Measurements from ENCODE around the gene ZFYVE9. TPM values are rescaled to one million over a fixed set of nuclear protein-coding genes. Genes with fewer than 3 reads are reported as not detected.

The ZFYVE9 gene
- total RNA-seq, 3 donors from 2014 or later = 12.4 to 25.7 (median 19.1) TPM

DNA sequence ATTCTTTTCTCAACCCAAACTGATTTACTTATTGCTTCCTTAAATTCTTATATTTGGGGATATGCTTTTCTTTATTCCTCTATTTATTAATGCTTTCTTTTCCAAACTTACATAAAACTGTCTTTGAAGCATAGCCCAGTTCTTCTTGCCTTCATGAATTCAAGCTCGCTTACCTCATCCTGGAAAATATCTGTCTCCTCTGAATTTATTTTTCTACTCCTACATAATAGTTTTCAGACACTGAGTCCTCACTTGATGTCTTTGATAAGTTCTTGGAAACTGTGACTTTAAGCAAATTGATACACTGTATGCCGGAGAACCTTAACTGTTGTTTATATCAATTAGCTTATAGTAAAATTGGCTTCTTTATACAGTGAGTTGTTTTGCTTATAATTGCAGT lies 93.8 kb downstream of the ZFYVE9 start:
- no peaks in the 10 kb centered on the region for H3K4me1 ChIP-seq (ENCODE audit: low read depth)
- H3K9me3 ChIP-seq = no peaks in the 10 kb centered on the region
- no peaks in the 10 kb centered on the region for H3K36me3 ChIP-seq (ENCODE audit: low read depth)
- TF ChIP-seq, protein P1, sequence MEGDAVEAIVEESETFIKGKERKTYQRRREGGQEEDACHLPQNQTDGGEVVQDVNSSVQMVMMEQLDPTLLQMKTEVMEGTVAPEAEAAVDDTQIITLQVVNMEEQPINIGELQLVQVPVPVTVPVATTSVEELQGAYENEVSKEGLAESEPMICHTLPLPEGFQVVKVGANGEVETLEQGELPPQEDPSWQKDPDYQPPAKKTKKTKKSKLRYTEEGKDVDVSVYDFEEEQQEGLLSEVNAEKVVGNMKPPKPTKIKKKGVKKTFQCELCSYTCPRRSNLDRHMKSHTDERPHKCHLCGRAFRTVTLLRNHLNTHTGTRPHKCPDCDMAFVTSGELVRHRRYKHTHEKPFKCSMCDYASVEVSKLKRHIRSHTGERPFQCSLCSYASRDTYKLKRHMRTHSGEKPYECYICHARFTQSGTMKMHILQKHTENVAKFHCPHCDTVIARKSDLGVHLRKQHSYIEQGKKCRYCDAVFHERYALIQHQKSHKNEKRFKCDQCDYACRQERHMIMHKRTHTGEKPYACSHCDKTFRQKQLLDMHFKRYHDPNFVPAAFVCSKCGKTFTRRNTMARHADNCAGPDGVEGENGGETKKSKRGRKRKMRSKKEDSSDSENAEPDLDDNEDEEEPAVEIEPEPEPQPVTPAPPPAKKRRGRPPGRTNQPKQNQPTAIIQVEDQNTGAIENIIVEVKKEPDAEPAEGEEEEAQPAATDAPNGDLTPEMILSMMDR (IDR thresholded peaks at IDR 0.05) = no peak
- DNase-seq (no peak), ATAC-seq (no peak)
- no peak overlapping the region for H3K4me3 ChIP-seq
- intact Hi-C loops (cut with DNase I, micrococcal nuclease) = no loop called here

DNA sequence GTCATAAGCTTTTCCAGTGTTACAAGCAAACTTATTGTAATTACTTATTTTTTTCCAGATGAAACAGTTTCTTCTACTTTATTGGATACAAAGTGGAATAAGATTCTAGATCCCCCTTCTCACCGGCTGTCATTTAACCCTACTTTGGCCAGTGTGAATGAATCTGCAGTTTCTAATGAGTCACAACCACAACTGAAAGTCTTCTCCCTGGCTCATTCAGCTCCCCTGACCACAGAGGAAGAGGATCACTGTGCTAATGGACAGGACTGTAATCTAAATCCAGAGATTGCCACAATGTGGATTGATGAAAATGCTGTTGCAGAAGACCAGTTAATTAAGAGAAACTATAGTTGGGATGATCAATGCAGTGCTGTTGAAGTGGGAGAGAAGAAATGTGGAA lies 95.5 kb downstream of the ZFYVE9 start:
- Histone ChIP-seq H3K4me3 (no peak overlapping the region), H3K36me3 (ENCODE audit: low read depth) (no peaks in the 10 kb centered on the region), H3K9me3 (no peaks in the 10 kb centered on the region), H3K4me1 (ENCODE audit: low read depth) (no peaks in the 10 kb centered on the region)
- ATAC-seq (no peak), DNase-seq (no peak)
- intact Hi-C loops (cut with DNase I, micrococcal nuclease) = no loop called here
- TF ChIP-seq, protein P1 (IDR thresholded peaks at IDR 0.05) = no peak

DNA sequence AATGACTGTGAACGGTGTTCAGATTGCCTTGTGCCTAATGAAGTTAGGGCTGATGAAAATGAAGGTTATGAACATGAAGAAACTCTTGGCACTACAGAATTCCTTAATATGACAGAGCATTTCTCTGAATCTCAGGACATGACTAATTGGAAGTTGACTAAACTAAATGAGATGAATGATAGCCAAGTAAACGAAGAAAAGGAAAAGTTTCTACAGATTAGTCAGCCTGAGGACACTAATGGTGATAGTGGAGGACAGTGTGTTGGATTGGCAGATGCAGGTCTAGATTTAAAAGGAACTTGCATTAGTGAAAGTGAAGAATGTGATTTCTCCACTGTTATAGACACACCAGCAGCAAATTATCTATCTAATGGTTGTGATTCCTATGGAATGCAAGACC lies 96.6 kb downstream of the ZFYVE9 start:
- ATAC-seq (no peak), DNase-seq (no peak)
- TF ChIP-seq, protein P1 (IDR thresholded peaks at IDR 0.05) = no peak
- Histone ChIP-seq H3K4me3 (no peak overlapping the region), H3K9me3 (no peaks in the 10 kb centered on the region), H3K4me1 (ENCODE audit: low read depth) (no peaks in the 10 kb centered on the region), H3K36me3 (ENCODE audit: low read depth) (no peaks in the 10 kb centered on the region)
- intact Hi-C loops (cut with DNase I, micrococcal nuclease) = no loop called here

DNA sequence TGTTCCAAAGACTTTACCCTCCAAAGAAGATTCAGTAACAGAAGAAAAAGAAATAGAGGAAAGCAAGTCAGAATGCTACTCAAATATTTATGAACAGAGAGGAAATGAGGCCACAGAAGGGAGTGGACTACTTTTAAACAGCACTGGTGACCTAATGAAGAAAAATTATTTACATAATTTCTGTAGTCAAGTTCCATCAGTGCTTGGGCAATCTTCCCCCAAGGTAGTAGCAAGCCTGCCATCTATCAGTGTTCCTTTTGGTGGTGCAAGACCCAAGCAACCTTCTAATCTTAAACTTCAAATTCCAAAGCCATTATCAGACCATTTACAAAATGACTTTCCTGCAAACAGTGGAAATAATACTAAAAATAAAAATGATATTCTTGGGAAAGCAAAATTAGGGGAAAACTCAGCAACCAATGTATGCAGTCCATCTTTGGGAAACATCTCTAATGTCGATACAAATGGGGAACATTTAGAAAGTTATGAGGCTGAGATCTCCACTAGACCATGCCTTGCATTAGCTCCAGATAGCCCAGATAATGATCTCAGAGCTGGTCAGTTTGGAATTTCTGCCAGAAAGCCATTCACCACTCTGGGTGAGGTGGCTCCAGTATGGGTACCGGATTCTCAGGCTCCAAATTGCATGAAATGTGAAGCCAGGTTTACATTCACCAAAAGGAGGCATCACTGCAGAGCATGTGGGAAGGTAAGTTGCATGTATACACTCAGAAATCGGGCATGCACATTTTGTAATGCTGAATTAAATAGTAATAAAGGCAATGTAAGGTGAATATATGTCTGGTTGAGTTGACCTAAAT lies 97.2 kb downstream of the ZFYVE9 start:
- Histone ChIP-seq H3K36me3 (ENCODE audit: low read depth) (no peaks in the 10 kb centered on the region), H3K9me3 (no peaks in the 10 kb centered on the region), H3K4me1 (ENCODE audit: low read depth) (no peaks in the 10 kb centered on the region), H3K4me3 (no peak overlapping the region)
- no peak for ATAC-seq
- intact Hi-C loops (cut with DNase I, micrococcal nuclease) = no loop called here
- TF ChIP-seq, protein P1 (IDR thresholded peaks at IDR 0.05) = no peak
- no peak for DNase-seq

DNA sequence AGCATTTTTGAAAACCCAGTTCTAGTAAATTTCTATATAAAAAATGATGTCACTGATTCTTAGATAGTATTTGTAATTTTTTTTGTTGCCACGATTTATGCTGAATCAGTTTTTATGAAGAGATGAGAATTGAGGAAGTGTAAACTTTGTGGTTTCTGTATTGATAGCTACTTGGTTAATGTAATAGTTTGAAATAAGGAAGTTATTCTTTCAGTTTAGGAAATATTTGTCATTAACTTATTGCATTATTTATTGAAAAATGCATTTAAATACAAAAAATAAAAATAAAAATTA lies 97.8 kb downstream of the ZFYVE9 start:
- no peak for ATAC-seq
- Histone ChIP-seq H3K4me1 (ENCODE audit: low read depth) (no peaks in the 10 kb centered on the region), H3K4me3 (no peak overlapping the region), H3K9me3 (no peaks in the 10 kb centered on the region), H3K36me3 (ENCODE audit: low read depth) (no peaks in the 10 kb centered on the region)
- no peak for DNase-seq
- intact Hi-C loops (cut with DNase I, micrococcal nuclease) = no loop called here
- TF ChIP-seq, protein P1 (IDR thresholded peaks at IDR 0.05) = no peak
